Measurements from ENCODE around the gene ZNRF3.

ZNRF3 gene

GRCh38 chr22:29106839-29107238 is 223.5 kb downstream of the ZNRF3 start:
- in situ Hi-C loops (cut with HindIII; ENCODE audit: low sequenced_read_pairs), result no loop called here
